ENCODE data around the gene OR5B21.

The OR5B21 gene

GRCh38 chr11:58508005-58508404 is at the start of gene OR5B21:
TSS of gene OR5B21 (minus strand) at chr11:58508105. CDS start at chr11:58508105, 0 bp downstream.
- DNase-seq, result no peak

- DNase-seq, result no peak
Observed at GRCh38 chr11:58549644-58550043, 41.7 kb upstream of the OR5B21 start.

- DNase-seq, result no peak
Observed at GRCh38 chr11:58546841-58547240, 38.9 kb upstream of the OR5B21 start.

GRCh38 chr11:58531865-58532341 is 24.0 kb upstream of the OR5B21 start:
- DNase-seq, result no peak

GRCh38 chr11:58530236-58530635 is 22.3 kb upstream of the OR5B21 start:
- no peak for DNase-seq

- no peak for DNase-seq
Observed at GRCh38 chr11:58527429-58527828, 19.5 kb upstream of the OR5B21 start.

GRCh38 chr11:58526721-58527120 is 18.8 kb upstream of the OR5B21 start:
- no peak for DNase-seq

- DNase-seq, result no peak
Observed at GRCh38 chr11:58525037-58525614, 17.2 kb upstream of the OR5B21 start.

- peak; percentile 17 for DNase-seq
Observed at GRCh38 chr11:58524232-58525036, 16.5 kb upstream of the OR5B21 start.

GRCh38 chr11:58513747-58514367 is 6.0 kb upstream of the OR5B21 start:
- peak; percentile 0 for DNase-seq

- DNase-seq, result no peak
Observed at GRCh38 chr11:58511636-58512035, 3.7 kb upstream of the OR5B21 start.

GRCh38 chr11:58509748-58510147 is 1.8 kb upstream of the OR5B21 start:
- no peak for DNase-seq

GRCh38 chr11:58508814-58509213 is 909 bp upstream of the OR5B21 start:
- DNase-seq, result no peak

- no peak for DNase-seq
Observed at GRCh38 chr11:58507355-58507754, 550 bp downstream of the OR5B21 start.

GRCh38 chr11:58506935-58507334 is 970 bp downstream of the OR5B21 start:
- no peak for DNase-seq

- DNase-seq, result no peak
Observed at GRCh38 chr11:58505849-58506248, 2.1 kb downstream of the OR5B21 start.

- DNase-seq, result no peak
Observed at GRCh38 chr11:58504232-58504631, 3.7 kb downstream of the OR5B21 start.

- no peak for DNase-seq
Observed at GRCh38 chr11:58503361-58503856, 4.5 kb downstream of the OR5B21 start.

- no peak for DNase-seq
Observed at GRCh38 chr11:58502004-58502403, 5.9 kb downstream of the OR5B21 start.

- DNase-seq, result no peak
Observed at GRCh38 chr11:58498464-58498863, 9.4 kb downstream of the OR5B21 start.

- DNase-seq, result no peak
Observed at GRCh38 chr11:58497951-58498350, 10.0 kb downstream of the OR5B21 start.

GRCh38 chr11:58495906-58496305 is 12.0 kb downstream of the OR5B21 start:
- DNase-seq, result no peak

GRCh38 chr11:58494101-58494500 is 13.8 kb downstream of the OR5B21 start:
- DNase-seq, result no peak

- no peak for DNase-seq
Observed at GRCh38 chr11:58493676-58494075, 14.2 kb downstream of the OR5B21 start.
